ENCODE measurements around the gene MAB21L1. TPM values are rescaled to one million over a fixed set of nuclear protein-coding genes. Genes with fewer than 3 reads are reported as not detected.

Gene MAB21L1
- polyA plus RNA-seq, 1 donor from 2014 or later, result 0.07 TPM

GRCh38 chr13:35449821-35450220 is 26.7 kb downstream of the MAB21L1 start:
- TF ChIP-seq EZH2 (IDR thresholded peaks at IDR 0.05; ENCODE audit: borderline replicate concordance, insufficient read depth, low read length, poor library complexity, severe bottlenecking) (no peak), MXI1 (conservative IDR thresholded peaks at IDR 0.05; ENCODE audit: poor library complexity, severe bottlenecking) (no peak)
- H3K4me3 ChIP-seq (ENCODE audit: low read length), result no peak overlapping the region
- H3K9me2 ChIP-seq (ENCODE audit: insufficient read depth, low read length), result no peaks in the 10 kb centered on the region
- H3K9me3 ChIP-seq (ENCODE audit: low read length), result no peaks in the 10 kb centered on the region
- no peaks in the 10 kb centered on the region for H3K27me3 ChIP-seq (ENCODE audit: insufficient read depth, low read depth, low read length)
- no peaks in the 10 kb centered on the region for H4K20me1 ChIP-seq (ENCODE audit: insufficient read depth)
- no peak overlapping the region for H2AFZ ChIP-seq (ENCODE audit: low read depth, low read length)
- H3F3A ChIP-seq (ENCODE audit: insufficient read depth, low read length, poor library complexity, severe bottlenecking), result no peaks in the 10 kb centered on the region
- H3K9ac ChIP-seq (ENCODE audit: low read length), result no peak overlapping the region
- H3K79me2 ChIP-seq (replicated peaks; ENCODE audit: insufficient read depth, low read length), result no peaks in the 10 kb centered on the region
- no peaks in the 10 kb centered on the region for H3K36me3 ChIP-seq (ENCODE audit: insufficient read depth, low read length)
- H3K4me2 ChIP-seq (ENCODE audit: low read length), result no peak overlapping the region
- H3K27ac ChIP-seq (ENCODE audit: low read length), result no peak overlapping the region

- Histone ChIP-seq H3F3A (ENCODE audit: insufficient read depth, low read length, poor library complexity, severe bottlenecking) (no peaks in the 10 kb centered on the region), H4K20me1 (ENCODE audit: insufficient read depth) (no peaks in the 10 kb centered on the region), H3K36me3 (ENCODE audit: insufficient read depth, low read length) (no peaks in the 10 kb centered on the region), H2AFZ (ENCODE audit: low read depth, low read length) (no peak overlapping the region), H3K27ac (ENCODE audit: low read length) (no peak overlapping the region), H3K9ac (ENCODE audit: low read length) (no peak overlapping the region), H3K9me3 (ENCODE audit: low read length) (no peaks in the 10 kb centered on the region), H3K79me2 (replicated peaks; ENCODE audit: insufficient read depth, low read length) (no peaks in the 10 kb centered on the region), H3K4me3 (ENCODE audit: low read length) (no peak overlapping the region), H3K27me3 (ENCODE audit: insufficient read depth, low read depth, low read length) (no peaks in the 10 kb centered on the region), H3K9me2 (ENCODE audit: insufficient read depth, low read length) (no peaks in the 10 kb centered on the region), H3K4me2 (ENCODE audit: low read length) (no peak overlapping the region)
- TF ChIP-seq SMC3 (conservative IDR thresholded peaks at IDR 0.05; ENCODE audit: poor library complexity), result no peak
- TF ChIP-seq EP300 (conservative IDR thresholded peaks at IDR 0.05; ENCODE audit: poor library complexity, severe bottlenecking), result no peak
- no peak for TF ChIP-seq MXI1 (conservative IDR thresholded peaks at IDR 0.05; ENCODE audit: poor library complexity, severe bottlenecking)
- no peak for TF ChIP-seq REST (IDR thresholded peaks at IDR 0.05; ENCODE audit: borderline replicate concordance)
Observed at GRCh38 chr13:35448465-35448864, 28.0 kb downstream of the MAB21L1 start.

Measured in neural cell (in vitro differentiated cells).